HG02973 (cell line): ENCODE results near the gene SLC47A1.
"Not testable (repeated sequence)": the region's sequence is repeated elsewhere in the genome, so short reads cannot be mapped to it uniquely, and the experiment has no call there.

Experiments
- ATAC-seq: cut with Tn5 transposase; IDR thresholded peaks from one replicate; pipeline ENCODE4 v1.9.1; 2021; ENCODE audit warnings: moderate library complexity; ENCODE audit not compliant: unreplicated experiment

Gene SLC47A1

DNA sequence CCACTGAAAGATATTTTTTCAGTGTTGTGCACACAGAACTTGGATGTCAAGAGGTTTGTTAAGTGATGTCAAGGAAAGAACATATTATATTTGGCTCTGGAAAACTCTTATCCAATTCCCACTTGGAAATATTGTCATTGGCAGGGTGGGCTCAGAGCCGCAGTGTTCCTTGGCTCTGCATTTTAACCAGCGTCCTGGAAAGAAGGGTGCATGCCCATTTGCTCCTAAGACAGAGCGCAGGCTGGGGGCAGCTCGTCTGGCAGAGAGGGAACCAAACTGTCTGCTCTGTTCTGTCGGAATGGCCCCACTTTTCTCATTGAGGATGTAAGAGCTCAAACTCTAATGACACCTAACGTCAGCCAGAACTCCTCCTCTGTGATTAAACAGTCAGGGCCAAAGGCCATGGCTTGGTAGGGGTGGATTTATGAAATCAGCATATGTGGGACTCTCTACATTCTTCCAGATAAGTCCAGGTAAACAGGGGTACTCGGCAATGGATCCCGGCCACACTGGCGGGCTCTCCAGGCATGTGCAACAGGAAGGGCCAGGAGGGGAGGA lies 18.0 kb downstream of the SLC47A1 start:
- no peak for ATAC-seq

DNA sequence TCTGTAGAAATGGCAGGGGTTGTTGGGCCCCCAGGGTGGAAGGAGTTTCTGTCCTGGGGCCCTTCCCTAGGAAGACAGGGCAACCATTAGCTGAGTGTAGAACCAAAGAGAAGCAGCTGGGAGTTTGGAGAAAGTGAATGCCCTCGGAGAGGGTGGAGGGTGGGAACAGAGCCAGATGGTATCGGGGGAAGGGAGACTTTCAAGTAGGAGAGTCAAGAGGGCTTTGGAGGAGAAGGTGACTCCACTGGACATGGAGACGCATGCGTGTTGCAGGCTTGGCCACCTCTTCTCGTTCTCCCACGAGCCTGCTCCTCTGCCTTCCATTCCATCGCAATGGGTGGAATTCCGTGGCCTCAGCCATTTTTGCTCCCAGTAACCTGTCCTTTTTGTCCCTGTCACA lies 19.4 kb downstream of the SLC47A1 start:
- no peak for ATAC-seq

DNA sequence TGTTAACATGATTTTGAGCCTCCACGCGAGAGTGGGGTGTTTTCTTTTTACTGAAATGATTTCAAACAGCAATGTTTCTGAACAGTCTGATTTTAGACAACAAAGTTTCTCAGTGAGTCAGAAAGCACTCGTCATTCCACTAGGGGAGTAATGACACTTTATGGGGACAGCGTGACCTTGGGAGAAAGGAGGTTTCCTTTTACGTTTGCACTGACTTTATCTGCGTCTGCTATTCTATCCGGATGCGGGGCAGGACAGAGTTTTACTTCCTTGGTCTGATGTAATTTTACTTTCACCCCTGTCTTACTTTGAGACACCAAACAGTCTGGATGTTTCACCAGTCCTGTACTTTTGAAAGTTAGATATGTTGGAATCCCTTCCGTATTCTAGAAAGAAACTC lies 20.7 kb downstream of the SLC47A1 start:
- ATAC-seq: no peak

DNA sequence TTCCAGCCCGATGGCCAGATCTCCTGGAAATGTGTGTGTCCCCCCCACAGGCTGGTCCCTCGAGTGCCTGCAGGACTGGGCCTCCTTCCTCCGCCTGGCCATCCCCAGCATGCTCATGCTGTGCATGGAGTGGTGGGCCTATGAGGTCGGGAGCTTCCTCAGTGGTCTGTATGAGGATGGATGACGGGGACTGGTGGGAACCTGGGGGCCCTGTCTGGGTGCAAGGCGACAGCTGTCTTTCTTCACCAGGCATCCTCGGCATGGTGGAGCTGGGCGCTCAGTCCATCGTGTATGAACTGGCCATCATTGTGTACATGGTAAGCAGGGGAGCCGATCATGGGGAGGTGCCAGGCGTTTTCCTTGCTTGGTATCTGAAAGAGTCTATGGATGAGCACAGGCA lies 22.1 kb downstream of the SLC47A1 start:
- ATAC-seq: no peak

DNA sequence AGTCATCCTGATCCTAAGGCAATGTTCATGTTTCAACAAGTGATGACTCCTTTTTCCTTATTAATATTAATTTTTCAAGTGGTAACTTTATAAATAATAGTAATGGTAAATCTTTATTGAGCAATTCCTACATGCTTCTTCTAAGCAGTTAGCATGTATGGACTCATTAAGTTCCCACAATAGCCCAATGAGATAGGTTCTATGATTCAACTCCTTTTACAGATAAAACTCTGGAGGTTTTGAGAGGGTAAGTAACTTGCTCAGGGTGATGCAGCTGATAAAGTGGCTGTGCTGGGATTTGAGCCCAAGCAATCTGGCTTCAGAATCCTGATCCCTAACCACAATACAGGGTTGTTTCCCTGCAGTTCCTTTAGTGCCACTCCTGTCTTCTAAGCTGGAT lies 25.3 kb downstream of the SLC47A1 start:
- ATAC-seq: no peak

DNA sequence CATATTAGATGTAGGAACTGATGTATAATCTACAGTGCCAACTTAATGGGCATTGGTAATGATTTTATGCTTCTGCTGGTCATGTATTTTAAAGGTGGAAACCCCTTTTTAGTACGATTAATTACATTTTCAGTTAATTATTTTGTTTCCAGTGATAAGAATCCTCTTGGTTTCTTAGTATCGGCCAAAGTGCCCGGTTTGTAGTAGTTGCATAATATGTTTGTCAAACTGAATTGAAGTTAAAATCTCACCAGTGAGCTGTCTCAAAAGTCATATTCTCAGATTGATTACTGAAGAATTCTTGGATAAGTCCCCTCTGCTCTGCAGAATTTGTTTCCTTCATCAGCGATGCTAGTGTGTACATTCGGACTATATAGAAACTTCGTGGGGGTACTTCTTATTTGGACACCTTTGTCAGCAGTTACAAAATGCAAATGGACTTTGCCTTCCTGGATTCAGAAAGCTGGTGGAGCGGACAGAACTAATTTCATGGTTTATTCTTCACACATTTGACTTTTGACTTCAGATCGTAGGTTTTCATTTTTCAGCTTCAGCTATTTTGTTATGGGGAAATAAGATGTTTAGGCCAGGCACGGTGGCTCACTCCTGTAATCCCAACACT lies 28.2 kb downstream of the SLC47A1 start:
- ATAC-seq: no peak

DNA sequence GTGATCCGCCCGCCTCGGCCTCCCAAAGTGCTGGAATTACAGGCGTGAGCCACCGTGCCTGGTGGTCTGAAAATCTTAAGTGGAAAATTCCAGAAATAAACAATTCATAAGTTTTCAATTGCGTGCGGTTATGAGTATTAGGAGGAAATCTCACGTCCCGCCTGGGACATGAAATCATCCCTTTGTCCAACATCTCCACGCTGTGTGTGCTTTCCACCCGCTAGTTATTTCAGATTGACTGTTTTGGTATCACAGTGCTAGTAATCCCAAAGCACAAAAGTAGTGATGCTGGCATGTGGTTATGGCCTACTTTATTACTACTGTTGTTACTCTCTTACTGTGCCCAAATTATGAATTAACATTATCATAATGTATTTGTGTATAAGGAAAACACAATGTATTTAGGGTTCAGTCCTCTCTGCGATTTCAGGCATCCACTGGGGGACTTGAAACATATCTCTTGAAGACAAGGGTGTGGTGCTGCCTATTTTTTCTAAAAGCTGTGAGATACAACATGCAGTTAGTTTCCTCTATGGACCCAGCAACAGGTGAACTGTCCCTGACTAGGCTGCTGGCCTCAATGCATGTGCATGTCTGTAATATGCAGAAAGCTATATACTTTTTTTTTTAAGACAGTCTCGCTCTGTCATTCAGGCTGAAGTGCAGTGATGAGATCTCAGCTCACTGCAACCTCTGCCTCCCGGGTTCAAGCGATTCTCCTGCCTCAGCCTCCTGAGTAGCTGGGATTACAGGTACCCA lies 32.3 kb downstream of the SLC47A1 start:
- ATAC-seq: no peak

DNA sequence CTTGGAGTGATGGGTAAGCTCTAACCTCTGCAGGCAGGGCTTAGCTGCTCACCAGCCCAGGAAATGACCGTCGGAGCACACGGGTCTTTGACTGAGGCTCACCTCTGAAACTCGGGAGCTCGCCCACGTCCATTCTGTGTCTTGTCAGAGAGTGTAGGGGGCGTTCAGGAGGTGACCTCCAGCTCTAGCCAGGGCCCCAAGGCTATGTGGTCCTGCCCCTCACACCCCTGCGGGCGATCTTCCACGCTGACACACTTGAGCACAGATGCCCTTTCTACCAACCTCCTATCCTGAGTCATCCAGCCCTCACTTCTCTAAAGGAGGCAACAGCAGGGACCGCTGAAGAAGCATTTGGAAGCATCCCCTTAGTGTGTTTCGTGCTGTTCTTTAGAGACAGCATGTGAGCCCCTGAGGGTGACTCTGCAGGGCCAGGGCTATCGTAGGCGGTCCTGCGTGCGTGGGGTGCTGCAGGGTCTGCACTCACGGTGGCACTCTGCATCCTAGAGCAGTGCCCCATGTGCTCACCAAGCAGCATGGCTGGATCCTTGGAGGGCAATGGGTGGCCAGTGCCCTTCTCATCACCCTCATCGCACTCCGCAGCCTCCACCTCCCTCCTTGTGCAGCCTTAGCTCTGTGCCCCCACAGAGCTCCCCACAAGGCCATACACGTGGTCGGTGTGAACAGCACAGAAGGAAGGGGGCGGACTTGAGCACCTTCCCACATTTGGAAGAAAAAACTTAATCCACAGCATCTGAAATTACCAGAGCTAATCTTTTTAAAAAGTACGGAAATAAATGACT lies 33.8 kb downstream of the SLC47A1 start:
- no peak for ATAC-seq

DNA sequence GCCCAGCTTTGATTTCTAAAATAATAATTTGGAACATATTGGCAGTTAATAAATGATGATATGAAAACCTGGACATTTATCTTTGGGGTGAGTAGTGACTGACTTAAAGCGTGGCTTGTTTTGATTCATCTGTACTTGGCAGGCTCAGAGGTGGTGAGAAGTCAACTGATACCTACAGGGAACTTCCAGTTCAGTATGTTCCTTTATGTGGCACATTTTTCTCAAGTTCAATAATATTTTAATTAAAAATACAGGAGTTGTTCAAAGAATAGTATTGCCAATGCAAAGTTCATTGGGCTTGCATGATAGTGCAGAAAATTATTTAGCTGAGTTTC lies 34.3 kb downstream of the SLC47A1 start:
- ATAC-seq: no peak

DNA sequence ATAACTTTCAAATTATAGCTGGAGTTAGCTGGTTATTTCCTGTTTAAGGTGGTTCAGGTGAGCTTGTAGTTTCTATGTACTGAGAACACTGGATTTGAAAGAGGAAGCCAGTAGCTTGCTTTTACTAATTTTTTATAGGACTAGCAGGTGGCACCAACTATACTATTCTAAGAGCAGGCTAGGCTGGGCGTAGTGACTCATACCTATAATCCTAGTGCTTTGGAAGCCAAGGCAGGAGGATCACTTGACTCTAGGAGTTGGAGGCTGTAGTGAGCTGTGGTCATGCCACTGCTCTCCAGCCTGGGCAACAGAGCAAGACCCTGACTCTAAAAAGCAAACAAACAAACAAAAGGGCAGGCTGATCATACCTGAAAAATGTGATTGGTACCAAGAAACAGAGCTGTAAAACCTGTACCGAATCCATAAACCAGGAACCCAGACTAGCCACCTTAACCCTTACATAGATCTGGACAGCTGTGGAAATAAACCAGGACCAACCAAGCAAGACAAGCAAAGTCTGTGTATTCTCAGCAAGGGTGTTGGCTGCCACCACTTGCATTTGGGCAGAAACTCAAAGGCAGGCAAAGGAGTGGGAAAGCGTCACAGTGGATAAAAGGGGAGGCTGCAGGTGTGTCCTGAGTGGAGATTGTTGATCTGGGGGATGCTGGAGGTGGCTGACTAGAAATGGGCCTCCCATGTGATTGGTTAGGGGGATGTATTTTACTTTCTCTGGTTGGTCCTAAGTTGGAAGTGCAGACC lies 36.3 kb downstream of the SLC47A1 start:
- ATAC-seq: no peak

DNA sequence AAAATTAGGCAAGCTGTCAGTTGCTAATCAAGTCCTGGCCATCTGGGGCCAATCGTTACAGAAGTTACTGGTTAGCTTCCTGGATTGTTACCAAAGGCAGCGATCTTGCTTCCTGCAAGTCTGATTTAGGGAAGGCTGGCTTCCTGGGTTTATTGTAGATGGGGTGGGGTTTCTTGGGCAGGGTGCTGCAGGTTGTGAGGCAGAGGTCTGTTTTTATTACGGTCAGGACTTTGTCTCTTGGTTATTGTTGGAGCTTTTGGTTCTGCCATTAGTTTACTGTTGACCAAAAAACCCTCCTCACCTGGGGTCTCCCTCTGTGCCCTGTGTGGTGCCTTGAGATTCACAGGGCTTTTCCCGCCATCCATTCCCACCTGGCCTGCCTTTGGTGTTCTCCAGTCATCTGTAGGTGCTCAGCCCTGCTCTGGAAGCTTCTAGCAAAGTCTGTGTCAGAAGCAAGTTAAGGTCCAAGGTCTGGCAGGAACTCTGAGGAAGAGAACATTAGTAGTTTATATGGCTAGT lies 36.9 kb downstream of the SLC47A1 start:
- no peak for ATAC-seq

DNA sequence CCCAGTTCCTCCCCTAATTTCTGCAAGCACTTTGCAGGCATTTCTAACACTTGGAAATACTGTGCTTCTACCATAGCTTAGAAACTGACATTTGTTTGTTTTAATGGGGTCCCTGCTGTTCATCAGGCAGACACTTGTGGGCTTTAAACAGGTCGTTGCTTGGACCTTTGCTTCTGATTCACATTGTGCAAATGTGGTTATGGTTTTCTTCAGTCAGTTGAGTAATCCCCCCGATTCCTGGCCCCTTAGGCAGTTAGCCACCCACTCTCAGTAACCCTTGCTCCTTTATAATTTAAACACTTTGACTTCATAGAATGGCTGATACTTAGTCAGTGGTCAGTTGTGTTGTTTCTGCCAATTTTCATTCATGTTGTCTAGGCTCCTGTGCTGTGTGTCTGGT lies 39.4 kb downstream of the SLC47A1 start:
- no peak for ATAC-seq

DNA sequence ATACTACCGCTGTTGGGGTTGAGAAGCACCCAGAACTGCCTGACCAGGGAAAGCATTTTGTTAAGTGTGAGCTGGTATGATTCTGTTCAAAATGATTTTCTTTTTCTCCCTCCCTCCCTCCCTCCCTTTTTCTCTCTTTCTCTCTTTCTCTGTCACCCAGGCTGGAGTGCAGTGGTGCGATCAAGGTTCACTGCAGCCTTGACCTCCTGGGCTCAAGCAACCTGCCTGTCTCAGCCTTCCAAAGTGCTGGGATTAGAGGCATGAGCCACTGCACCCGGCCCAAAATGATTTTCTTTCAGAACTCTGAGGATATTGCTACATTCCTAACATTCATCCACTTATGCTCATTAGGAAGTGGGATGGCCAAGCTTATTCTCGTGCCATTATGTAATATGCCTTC lies 41.3 kb downstream of the SLC47A1 start:
- ATAC-seq: no peak

DNA sequence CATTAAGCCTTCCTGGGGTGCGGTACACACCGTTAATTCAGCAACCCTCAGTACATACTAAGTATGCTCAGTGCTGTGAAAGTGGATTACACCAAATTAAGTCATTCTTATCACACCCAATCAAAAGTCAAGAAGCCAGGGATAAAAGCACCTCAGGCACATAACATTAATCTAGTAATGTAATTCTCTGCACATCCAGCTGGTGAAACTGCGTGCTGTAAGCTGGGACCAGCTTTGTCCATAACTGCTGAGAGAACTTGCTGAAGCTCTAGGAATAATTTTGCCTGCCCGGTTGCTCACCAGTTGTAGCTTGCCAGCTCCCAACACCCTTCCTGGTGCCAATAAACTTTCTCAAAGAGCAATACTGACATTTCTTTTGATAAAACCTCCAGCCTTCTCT lies 44.9 kb downstream of the SLC47A1 start:
- no peak for ATAC-seq

DNA sequence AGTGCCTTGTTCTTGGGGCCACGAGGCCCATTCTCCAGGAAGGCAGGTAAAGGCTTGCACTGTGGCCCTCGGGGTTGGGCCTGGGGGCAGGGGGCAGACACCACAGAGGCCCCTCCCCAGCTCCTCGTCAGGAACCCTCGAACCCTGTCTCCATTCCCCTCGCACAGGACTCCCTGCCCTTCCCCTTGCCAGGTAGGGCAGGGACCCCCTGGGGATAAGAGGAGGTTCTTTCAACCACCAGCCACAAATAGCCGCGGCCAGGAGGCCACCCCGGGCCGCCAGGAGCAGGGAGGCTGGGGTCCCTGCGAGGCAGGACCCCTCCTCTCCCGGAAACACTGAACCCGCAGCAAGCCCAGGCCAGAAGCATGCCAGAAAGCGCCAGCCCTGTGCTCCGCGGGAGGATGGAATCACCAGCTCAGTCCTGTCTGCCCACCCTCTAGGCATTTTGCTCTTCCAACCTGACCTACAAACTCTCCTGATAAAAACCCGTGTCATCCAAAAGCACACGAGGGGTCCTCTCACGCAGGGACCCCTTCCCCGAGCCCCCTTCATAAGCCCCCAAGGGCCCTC lies 45.6 kb downstream of the SLC47A1 start:
- no peak for ATAC-seq

DNA sequence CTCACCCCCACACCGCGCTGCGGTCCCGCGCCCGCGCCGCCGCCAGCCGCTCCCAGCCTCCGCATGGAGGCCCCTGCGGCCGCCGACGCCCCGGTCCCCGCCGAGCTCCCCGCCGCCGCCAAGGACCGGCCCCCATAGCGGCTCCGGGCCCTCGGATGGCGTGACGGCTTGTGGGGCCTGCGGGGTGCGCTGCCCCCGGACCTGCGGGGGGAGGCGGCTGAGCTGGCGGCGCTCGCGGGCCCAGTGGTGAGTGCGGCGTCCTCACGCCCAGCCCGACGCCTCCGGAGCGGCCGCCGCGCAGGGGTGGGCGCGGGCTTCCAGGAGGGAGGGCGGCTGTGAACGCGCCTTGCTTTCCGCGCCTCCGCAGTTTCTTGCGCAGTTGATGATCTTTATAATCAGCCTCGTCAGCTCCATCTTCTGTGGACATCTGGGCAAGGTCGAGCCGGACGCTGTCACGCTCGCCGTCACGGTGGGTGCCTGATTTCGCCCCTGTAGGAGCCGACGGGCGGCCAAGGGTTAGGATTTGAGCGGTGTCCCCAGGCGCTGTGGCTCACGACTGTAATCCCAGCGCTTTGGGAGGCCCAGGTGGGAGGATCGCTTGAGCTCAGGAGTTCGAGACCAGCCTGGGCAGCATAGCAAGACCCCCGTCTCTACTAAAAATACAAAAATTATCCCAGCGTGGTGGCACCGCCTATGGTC lies 46.4 kb downstream of the SLC47A1 start:
- no peak for ATAC-seq

DNA sequence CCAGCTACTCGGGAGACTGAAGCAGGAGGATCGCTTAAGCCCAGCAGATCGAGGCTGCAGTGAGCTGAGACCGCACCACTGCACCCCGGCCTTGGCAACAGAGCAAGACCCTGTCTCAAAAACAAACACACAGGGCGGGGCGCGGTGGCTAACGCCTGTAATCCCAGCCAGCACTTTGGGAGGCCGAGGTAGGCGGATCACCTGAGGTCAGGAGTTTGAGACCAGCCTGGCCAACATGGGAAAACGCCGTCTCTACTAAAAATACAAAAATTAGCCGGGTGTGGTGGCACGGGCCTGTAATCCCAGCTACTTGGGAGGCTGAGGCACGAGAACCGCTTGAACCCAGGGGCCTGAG lies 46.9 kb downstream of the SLC47A1 start:
- not testable (repeated sequence) for ATAC-seq

DNA sequence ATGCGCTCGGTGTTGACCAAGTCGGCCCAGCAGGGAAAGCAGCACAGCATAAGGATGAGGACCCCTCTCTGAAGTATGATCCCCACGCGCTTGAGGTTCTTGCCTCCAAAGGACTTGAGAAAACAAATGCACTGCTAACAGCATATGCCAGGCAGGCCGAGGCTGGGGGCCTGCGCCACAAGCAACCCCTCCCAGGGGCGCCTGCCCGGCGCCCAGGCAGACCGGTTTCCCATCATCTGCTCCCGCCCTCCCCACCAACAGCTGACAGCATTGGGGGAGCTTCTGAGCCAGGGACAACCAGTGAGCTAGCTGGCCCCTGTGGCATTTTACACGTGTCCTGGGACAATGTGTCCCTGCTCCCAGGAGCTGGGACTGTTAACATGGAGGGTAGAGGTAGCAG lies 48.5 kb downstream of the SLC47A1 start:
- ATAC-seq: not testable (repeated sequence)

DNA sequence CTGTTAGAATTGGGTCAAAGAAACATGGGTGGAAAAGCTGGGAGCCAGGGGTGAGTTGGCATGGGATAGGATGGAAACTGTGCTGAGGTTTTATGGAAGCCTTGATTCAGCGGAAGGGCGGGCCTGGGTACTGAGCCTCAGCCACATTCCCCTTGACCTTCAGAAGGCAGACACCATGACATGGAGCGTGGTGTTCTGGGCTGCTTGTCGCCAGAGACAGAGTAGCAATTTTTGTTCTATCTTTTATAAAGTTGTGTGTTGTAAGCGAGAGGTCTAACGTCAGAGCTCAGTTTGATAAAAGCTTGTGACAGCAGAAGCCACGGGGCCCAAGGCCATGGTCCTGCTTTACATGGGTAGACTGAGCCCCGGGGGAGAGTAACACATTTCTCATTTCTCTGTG lies 50.2 kb downstream of the SLC47A1 start:
- no peak for ATAC-seq

DNA sequence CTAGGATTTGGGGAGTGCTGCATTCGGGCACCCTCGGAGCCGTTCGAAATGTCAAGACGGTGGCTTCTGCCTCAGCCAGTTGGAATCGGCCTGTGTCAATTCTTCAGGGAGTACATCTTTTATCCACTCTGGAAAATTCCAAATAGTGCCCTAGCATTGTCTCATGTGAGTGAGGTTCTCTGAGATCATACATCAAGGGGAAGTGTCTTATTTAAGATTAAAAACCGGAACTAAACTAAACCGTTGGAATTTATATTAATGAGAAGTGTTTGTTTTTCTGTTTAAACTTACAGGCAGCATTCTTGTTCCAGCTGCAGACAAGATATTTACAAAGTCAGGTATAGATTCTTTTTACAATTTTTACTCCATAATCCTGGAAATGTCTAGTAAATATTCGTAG lies 56.8 kb downstream of the SLC47A1 start:
- ATAC-seq: no peak
